ENCODE results near the gene SLC13A4.
"Not testable (repeated sequence)": the region's sequence is repeated elsewhere in the genome, so short reads cannot be mapped to it uniquely, and the experiment has no call there.

The SLC13A4 gene

GRCh38 chr7:135728136-135728669, at the start of gene SLC13A4:
Gene SLC13A4, minus strand, starts transcription at chr7:135728186. Its CDS starts 690 bp downstream, at chr7:135727496.
- in situ Hi-C loops (cut with MboI; ENCODE audit: low sequenced_read_pairs): no loop called here

DNA sequence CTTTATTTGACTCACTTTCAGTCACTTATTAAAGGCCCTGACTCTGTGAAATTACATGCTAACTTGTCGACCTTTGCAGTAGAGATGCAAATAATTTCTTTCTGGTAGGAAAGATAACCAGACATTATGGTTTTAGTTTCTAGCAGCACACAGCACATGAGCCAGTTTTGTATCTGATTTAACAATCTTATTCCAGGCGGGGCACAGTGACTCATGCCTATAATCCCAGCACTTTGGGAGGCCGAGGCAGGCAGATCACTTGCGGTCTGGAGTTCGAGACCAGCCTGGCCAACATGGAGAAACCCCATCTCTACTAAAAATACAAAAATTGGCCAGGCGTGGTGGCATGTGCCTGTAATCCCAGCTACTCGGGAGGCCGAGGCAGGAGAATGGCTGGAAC, 47.9 kb upstream of the SLC13A4 start:
- in situ Hi-C loops (cut with MboI; ENCODE audit: low sequenced_read_pairs): not testable (repeated sequence)

- in situ Hi-C loops (cut with MboI; ENCODE audit: low sequenced_read_pairs): no loop called here
These were observed 47.2 kb upstream of the SLC13A4 start for GRCh38 chr7:135775230-135775629.

DNA sequence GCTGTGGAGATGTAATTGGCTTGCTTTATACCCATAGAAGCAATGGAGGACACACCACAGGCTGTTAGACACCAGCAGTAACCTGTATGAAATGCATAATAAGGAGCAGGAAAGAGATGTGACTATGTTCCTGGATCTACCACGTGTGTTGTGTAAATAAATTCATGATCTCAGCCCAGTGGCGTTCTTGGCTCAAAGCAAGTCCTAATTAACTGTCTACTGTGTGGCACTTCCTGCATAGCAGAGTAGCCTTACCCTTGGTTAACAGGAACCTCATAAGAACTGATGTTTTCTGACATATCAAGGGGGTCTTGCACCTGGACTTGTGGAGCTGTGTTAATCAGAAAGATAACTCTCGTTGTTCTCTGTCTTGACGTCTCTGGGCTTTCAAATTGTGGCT, 46.3 kb upstream of the SLC13A4 start:
- in situ Hi-C loops (cut with MboI; ENCODE audit: low sequenced_read_pairs): no loop called here

GRCh38 chr7:135773464-135773863, 45.5 kb upstream of the SLC13A4 start:
- in situ Hi-C loops (cut with MboI; ENCODE audit: low sequenced_read_pairs): no loop called here

- in situ Hi-C loops (cut with MboI; ENCODE audit: low sequenced_read_pairs): no loop called here
These were observed 44.7 kb upstream of the SLC13A4 start for GRCh38 chr7:135772639-135773222.

- in situ Hi-C loops (cut with MboI; ENCODE audit: low sequenced_read_pairs): no loop called here
These were observed 44.1 kb upstream of the SLC13A4 start for GRCh38 chr7:135771961-135772638.

- in situ Hi-C loops (cut with MboI; ENCODE audit: low sequenced_read_pairs): no loop called here
These were observed 43.1 kb upstream of the SLC13A4 start for GRCh38 chr7:135771051-135771450.

- in situ Hi-C loops (cut with MboI; ENCODE audit: low sequenced_read_pairs): no loop called here
These were observed 42.2 kb upstream of the SLC13A4 start for GRCh38 chr7:135770139-135770710.

DNA sequence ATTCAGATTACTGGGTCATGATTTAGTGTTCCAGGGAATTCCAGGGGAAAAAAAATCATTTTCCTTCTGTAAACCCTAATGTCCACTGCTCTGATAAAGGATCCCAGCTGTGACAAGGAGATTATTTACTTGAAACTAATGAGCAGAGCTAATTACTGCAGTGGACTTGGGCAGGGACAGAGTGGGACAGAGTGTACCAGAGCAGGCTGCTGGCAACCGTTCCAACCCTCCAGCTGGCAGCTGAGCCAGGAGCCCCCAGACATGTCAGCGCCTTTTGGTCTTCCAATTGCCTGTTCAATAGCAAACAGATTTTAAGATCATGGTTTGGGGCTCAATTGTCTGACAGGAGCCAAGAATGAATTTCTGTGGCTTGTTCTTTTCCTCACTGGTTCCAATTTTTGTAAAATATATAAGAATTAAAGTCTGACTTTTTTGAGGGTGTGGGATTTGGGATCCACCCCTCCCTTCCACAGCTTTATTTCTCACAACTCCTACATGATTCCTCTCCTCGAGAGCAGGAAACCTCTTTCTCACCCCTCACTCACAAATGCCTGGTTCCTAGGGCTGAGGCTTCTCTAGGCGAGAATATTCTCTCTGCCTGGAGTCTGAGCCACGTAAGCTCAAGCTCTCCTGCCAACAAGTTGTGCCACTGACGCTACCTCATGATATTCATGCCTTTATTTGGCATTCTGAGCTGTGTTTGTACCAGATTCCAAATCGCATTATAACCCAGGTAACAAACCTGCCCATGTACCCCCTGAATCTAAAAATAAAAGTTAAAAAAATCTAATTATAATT, 41.2 kb upstream of the SLC13A4 start:
- in situ Hi-C loops (cut with MboI; ENCODE audit: low sequenced_read_pairs): no loop called here

- in situ Hi-C loops (cut with MboI; ENCODE audit: low sequenced_read_pairs): no loop called here
These were observed 40.5 kb upstream of the SLC13A4 start for GRCh38 chr7:135768467-135768866.

DNA sequence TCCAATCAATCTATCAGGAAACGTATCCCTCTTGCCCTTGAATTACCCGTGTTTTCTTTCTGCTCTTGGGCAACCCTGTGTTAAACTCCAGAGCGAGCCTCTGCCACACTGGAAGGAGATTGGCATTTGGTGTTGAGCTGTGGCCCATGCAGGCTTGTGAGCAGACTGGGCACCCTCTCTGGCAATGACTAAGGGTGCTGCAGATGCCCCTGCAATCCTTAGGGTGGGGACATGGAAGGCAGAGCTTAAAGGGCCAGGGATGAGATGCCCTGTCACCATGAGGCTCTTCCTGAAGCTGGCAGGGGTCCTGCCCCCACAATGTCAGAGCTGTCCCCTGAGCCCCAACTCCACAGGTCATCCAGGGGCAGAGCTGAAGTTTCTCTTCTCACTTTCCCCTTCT, 40.1 kb upstream of the SLC13A4 start:
- in situ Hi-C loops (cut with MboI; ENCODE audit: low sequenced_read_pairs): no loop called here

DNA sequence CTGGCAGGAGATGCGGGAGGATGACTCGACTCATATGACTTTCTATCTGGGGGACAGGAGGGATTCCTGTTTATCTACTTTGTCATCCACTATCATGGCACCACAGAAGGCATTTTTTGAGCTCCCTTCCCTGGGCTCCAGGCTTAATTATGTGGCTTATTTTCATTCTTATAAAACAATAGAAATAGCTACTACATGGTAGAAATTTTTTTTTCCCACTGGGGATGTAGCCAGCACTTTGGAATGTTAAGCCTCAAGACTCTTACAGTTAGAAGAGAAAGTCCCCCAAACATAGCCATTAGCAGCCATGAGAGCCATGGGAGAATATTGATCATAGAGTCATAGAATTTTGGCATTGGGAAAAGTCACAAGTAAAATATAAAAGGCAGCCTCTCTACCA, 35.3 kb upstream of the SLC13A4 start:
- in situ Hi-C loops (cut with MboI; ENCODE audit: low sequenced_read_pairs): no loop called here

DNA sequence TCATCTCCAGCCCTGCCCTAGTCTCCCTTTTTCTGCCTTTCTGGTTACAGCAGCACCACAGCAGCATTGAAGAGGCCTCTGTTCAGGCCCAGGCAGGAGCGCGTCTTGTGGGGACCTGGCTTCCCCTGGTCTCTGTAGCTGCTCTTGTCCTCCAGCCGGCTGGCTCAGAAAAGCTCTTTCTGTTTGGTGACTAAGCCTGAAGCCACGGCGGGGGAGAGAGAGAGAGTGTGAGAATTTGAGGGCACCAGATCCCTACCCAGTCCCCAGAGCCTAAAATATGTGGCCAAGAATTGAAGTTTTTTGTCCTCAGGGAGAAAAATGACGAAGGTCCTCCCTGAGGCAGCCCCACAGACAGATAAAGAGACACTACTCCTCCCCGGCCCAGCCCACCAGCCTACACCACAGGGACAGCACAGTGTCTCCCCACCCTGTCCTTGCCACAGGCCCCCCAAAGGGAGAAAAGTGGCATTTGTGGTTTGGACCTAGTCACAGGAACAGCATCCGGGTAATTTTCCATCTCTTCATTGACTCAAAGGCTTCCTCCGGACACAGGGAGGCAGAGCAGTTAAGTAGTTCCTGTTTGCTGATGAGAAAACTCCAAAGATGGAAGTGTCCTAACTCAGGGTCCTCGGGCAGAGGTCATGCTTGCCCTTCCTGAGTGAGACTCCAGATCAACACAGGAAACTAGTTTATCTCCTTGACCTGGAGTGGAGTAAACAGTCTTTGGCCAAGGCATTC, 33.9 kb upstream of the SLC13A4 start:
- in situ Hi-C loops (cut with MboI; ENCODE audit: low sequenced_read_pairs): no loop called here

DNA sequence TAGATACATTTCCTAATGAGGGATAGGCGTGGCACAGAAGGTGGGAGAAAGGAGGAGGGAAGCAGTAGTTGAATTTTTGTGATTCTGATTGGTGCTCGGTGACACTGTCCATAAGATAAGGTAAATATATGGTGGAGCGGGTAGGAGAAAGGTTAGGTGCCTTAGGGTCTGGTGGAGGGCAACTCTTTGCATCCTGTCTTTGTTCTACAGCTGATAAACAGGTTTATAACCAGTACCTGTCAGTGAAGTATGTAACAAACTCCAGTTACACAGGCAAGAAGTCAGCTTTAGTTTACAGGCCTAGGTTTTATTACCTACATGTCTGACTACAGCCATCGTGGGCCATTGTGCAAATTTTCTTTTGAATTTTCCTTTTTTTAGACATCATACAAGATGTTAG, 31.5 kb upstream of the SLC13A4 start:
- in situ Hi-C loops (cut with MboI; ENCODE audit: low sequenced_read_pairs): no loop called here

- in situ Hi-C loops (cut with MboI; ENCODE audit: low sequenced_read_pairs): no loop called here
These were observed 30.5 kb upstream of the SLC13A4 start for GRCh38 chr7:135758531-135758932.

GRCh38 chr7:135757719-135758411, 29.9 kb upstream of the SLC13A4 start:
- in situ Hi-C loops (cut with MboI; ENCODE audit: low sequenced_read_pairs): no loop called here

DNA sequence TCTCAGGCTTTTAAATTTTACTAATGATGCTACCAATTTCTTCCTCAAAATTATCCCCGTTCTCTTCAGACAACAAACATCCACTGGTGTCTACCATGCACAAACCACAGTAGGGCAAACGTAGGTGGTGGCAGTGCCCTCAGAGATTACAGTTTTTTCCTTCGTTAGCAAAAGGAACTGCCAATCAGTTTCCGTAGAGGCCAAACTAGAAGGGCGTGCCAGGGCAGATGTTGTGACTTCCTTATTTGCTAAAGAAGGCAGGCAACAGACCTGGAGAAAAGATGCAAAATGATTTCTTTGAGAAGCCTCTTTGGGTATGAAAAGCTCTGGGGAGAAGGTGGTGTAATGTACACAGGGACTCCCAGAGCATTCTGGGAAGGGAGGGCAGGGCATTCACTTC, 28.2 kb upstream of the SLC13A4 start:
- in situ Hi-C loops (cut with MboI; ENCODE audit: low sequenced_read_pairs): no loop called here

- in situ Hi-C loops (cut with MboI; ENCODE audit: low sequenced_read_pairs): no loop called here
These were observed 27.4 kb upstream of the SLC13A4 start for GRCh38 chr7:135755351-135755753.

Measured in HL-60/S4 treated with retinoic acid at 250 ng/mL for 4 days and 3 days (cell line).